ENCODE measurements around the gene EPHB2.

DNA sequence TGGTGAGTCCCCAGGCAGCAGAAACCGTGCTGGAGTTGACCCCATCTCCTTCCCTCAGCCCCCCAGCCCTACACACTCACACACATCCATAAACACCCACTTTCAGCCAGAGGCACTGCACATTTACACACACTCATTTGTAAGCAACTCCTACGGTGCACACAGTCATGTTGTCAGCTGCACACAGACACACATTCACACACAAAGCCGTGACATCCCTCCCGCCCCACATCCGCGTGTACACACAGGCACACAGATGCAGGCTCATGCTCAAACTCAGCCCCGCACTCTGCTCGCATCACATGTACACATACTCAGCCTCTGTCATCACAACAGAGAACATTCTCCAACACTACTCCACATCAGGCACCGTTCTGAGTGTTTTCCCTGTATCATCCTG is 214.5 kb downstream of the EPHB2 start:
- no peak for TF ChIP-seq POLR2A (IDR thresholded peaks at IDR 0.05)
- TF ChIP-seq, protein P1, sequence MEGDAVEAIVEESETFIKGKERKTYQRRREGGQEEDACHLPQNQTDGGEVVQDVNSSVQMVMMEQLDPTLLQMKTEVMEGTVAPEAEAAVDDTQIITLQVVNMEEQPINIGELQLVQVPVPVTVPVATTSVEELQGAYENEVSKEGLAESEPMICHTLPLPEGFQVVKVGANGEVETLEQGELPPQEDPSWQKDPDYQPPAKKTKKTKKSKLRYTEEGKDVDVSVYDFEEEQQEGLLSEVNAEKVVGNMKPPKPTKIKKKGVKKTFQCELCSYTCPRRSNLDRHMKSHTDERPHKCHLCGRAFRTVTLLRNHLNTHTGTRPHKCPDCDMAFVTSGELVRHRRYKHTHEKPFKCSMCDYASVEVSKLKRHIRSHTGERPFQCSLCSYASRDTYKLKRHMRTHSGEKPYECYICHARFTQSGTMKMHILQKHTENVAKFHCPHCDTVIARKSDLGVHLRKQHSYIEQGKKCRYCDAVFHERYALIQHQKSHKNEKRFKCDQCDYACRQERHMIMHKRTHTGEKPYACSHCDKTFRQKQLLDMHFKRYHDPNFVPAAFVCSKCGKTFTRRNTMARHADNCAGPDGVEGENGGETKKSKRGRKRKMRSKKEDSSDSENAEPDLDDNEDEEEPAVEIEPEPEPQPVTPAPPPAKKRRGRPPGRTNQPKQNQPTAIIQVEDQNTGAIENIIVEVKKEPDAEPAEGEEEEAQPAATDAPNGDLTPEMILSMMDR (IDR thresholded peaks at IDR 0.05), result no peak
